ENCODE results near the gene MOB1B.
"Not testable (repeated sequence)": the region's sequence is repeated elsewhere in the genome, so short reads cannot be mapped to it uniquely, and the experiment has no call there.

MOB1B gene

GRCh38 chr4:70956549-70957210, 54.5 kb downstream of the MOB1B start:
- no peak for DNase-seq (ENCODE audit: low read depth in 2 of 2)

GRCh38 chr4:70958681-70959080, 56.5 kb downstream of the MOB1B start:
- peak; percentile 46 to 48 for DNase-seq (ENCODE audit: low read depth in 2 of 2)

GRCh38 chr4:70969076-70969475, 66.9 kb downstream of the MOB1B start:
- DNase-seq (ENCODE audit: low read depth in 2 of 2): no peak

- no peak for DNase-seq (ENCODE audit: low read depth in 2 of 2)
Measured at GRCh38 chr4:70976252-70976651, 74.1 kb downstream of the MOB1B start.

GRCh38 chr4:70979445-70980008, 77.4 kb downstream of the MOB1B start:
- no peak for DNase-seq (ENCODE audit: low read depth in 2 of 2)

GRCh38 chr4:70980196-70980595, 78.0 kb downstream of the MOB1B start:
- DNase-seq (ENCODE audit: low read depth in 2 of 2): no peak

- no peak for DNase-seq (ENCODE audit: low read depth in 2 of 2)
Measured at GRCh38 chr4:70984106-70984505, 81.9 kb downstream of the MOB1B start.

GRCh38 chr4:70984589-70984988, 82.4 kb downstream of the MOB1B start:
- DNase-seq (ENCODE audit: low read depth in 2 of 2): no peak

GRCh38 chr4:70991596-70991995, 89.4 kb downstream of the MOB1B start:
- DNase-seq (ENCODE audit: low read depth in 2 of 2): no peak

- no peak for DNase-seq (ENCODE audit: low read depth in 2 of 2)
Measured at GRCh38 chr4:70992391-70992881, 90.3 kb downstream of the MOB1B start.

- peak; percentile 71 to 72 for DNase-seq (ENCODE audit: low read depth in 2 of 2)
Measured at GRCh38 chr4:70993181-70994068, 91.3 kb downstream of the MOB1B start, which contains the start of gene DCK. TSS of gene DCK (plus strand) at chr4:70993649. CDS start at chr4:70993836, 187 bp downstream.

GRCh38 chr4:70994069-70994366, 91.8 kb downstream of the MOB1B start:
- DNase-seq (ENCODE audit: low read depth in 2 of 2): no peak

GRCh38 chr4:70994387-70995099, 92.4 kb downstream of the MOB1B start:
- DNase-seq (ENCODE audit: low read depth in 2 of 2): no peak

- DNase-seq (ENCODE audit: low read depth in 2 of 2): no peak
Measured at GRCh38 chr4:70996018-70996360, 93.8 kb downstream of the MOB1B start.

- DNase-seq (ENCODE audit: low read depth in 2 of 2): no peak
Measured at GRCh38 chr4:70997036-70997435, 94.9 kb downstream of the MOB1B start.

GRCh38 chr4:70997546-70997945, 95.4 kb downstream of the MOB1B start:
- DNase-seq (ENCODE audit: low read depth in 2 of 2): no peak

- not testable (repeated sequence) for DNase-seq (ENCODE audit: low read depth in 2 of 2)
Measured at GRCh38 chr4:70999639-71000038, 97.5 kb downstream of the MOB1B start.

GRCh38 chr4:71001363-71001762, 99.2 kb downstream of the MOB1B start:
- DNase-seq (ENCODE audit: low read depth in 2 of 2): not testable (repeated sequence)

GRCh38 chr4:71004281-71004851, 102.2 kb downstream of the MOB1B start:
- DNase-seq (ENCODE audit: low read depth in 2 of 2): no peak

- not testable (repeated sequence) for DNase-seq (ENCODE audit: low read depth in 2 of 2)
Measured at GRCh38 chr4:71005025-71005424, 102.9 kb downstream of the MOB1B start.

GRCh38 chr4:71006203-71006907, 104.2 kb downstream of the MOB1B start:
- no peak for DNase-seq (ENCODE audit: low read depth in 2 of 2)
